Measurements from ENCODE around the gene FHIT.
"Not testable (repeated sequence)": the region's sequence is repeated elsewhere in the genome, so short reads cannot be mapped to it uniquely, and the experiment has no call there.

FHIT gene

DNA sequence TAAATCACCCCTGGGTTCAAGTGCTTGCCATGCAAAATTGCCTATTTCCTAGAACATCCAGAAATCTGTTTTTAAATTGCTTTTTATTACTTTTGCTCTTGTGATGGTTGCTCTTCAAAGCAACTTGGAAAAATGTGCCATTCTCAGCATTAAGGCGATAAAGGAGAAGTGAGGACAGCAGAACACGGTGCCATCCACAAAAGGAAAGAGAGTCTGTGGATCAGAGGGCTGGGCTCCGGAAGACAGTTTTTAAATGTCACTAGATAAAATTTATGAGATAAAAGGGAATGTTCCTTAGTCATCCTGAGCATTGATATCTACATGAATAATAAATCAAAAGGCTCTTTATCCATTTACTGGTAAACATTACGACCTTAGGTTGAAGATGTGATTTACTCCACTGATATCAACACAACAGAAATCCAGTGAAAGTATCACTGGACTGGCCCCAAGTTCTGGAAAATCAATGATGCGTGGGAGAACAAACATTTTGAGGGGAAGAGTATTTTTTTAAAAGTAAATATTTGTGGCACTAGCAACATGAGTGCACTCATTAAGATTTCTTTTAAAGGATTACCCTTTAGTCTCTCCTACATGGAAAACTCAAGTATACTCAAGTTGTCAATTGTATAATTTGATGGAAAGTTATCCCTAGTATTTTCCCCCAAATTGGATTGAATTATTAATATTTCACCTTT is 554.7 kb downstream of the FHIT start:
- DNase-seq = no peak

DNA sequence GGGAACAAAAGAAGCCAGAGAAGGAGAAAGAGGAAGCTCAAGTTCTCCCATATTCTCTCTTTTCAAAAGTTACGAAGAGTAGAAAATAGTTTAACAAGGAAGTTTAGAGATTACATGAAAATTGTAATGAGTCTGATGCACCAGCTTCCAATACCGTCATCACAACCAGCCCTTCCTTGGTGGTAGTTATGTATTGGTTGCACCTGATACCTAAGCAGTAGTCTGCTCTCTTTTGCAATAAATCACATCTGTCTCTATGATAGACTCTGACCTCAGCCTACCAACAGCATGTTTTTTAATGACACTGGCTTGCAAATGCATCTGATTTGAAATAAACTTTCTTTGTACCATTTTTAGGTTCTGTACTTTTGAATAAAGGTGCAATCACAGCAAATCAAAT is 575.8 kb downstream of the FHIT start:
- DNase-seq = no peak

DNA sequence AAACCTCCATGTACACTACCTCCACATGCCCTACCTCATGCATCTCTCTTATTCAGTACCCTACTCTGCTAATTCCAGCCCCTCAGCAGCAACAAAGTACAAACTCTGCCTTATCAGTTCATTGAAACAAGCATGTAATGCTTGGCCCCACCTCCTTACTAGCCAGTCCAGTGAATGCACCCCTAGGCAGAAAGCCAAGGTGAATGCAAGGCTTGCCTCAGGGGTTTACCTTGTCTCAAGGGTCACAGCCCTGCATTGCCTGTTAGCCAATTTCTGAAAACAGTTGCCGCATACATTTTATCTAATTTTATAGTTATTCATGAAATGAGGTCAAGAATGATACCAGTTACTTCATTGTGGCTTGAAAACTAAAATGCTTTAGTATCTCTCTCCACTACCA is 576.4 kb downstream of the FHIT start:
- no peak for DNase-seq

DNA sequence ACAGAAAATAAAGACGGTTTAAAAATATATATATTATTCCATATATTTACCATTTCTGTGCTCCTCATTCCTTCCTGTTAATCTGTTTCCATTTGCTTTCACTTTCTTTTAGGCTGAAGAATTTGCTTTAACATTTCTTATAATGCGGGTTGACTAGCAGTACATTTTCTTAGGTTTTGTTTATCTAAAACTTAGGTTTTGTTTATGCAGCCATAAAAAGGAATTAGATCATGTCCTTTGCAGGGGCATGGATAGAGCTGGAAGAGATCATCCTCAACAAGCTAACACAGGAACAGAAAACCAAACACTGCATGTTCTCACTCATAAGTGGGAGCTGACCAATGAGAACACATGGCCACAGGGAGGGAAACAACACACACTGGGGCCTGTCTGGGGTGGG is 578.1 kb downstream of the FHIT start:
- DNase-seq = no peak

DNA sequence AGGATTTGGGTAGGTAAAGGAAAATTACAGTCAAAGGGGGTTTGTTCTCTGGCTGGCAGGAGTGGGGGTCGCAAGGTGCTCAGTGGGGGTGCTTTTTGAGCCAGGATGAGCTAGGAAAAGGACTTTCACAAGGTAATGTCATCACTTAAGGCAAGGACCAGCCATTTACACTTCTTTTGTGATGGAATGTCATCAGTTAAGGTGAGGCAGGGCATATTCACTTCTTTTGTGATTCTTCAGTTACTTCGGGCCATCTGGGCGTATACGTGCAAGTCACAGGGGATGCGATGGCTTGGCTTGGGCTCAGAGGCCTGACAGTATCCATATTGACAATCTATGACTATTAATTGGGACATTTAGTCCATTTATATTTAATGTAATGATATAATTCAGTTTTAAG is 578.9 kb downstream of the FHIT start:
- not testable (repeated sequence) for DNase-seq

DNA sequence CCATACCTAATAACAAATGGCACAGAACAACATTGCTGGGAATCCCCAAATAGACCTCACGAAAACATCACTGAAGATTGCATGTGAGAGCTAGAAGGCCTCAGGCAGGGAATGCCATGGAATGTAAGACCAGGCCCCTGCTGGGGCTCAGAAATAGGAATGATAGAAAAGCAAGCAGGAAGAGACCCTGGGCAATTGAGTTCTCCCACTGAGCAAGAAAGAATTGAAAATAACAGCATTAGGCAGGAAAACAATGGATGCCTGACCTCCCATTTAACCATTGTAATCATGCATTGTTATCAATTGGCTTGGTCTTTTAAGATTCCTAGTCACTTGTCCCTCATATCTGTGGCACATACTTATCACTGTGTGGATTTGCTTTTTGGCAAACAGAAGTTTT is 581.6 kb downstream of the FHIT start:
- no peak for DNase-seq

DNA sequence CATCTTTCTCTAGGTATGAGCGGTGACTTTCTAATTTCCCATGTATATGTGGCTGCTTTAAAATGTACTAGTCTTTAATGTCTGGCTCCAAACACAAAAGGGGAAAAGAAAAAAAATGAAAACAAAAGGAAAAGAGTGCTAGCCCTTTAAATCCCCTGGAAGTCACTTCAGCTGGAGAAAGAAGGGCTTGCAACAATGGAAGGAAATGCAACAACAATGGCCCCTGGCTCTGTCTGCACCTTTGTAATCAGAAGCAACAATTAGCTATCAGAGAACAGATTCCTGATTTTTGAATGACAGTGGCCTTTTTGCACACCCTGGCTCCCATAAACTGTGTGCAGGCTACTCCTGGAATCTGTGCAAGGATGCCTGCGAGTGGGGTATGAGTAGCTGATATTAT is 591.2 kb downstream of the FHIT start:
- no peak for DNase-seq

DNA sequence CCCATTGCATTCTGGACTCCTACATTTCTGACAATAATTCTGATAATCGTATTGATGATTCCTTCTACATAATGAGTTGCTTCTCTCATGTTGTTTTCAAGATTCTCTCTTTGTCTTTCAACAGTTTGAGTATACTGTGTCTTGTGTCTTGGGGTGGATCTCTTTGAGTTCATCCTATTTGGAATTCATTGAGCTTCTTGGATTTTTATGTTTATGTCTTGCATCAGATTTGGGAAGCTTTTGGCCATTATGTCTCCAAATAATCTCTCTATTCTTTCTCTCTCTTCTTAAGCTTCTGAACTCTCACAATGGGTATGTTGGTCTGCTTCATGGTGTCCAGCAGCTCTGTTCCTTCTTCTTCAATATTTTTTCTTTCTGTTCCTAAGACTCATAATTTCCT is 592.2 kb downstream of the FHIT start:
- no peak for DNase-seq

DNA sequence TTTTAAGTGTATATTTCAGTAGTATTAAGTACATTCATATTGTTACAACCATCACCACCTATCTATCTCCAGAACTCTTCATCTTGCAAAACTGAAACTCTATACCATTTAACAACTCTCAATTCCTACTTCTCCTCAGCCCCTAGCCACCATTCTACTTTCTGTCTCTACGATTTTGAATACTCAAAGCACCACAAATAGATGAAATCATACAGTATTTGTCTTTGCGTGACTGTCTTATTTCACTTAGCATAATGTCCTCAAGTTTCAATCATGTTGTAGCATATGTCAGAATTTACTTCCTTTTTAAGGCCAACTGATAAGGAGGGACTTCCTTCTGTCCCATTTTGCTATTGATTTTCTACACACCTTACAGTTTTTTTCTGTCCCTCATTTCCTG is 593.3 kb downstream of the FHIT start:
- DNase-seq = no peak

DNA sequence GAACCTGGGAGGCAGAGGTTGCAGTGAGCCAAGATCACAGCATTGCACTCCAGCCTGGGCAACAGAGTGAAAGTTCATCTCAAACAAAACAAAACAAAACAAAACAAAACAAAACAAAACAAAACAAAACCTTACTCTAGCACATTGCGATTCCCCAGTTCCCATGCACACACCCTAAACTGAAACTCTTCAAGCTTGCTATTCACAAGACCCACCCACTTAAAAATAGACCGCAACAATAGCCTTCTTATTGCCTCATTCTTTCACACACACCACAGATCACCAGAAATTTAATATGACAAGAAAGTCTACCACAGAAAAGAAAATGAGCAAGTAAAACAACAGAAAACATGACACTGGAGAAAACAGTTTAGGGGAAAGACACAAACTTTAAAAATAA is 598.4 kb downstream of the FHIT start:
- no peak for DNase-seq

DNA sequence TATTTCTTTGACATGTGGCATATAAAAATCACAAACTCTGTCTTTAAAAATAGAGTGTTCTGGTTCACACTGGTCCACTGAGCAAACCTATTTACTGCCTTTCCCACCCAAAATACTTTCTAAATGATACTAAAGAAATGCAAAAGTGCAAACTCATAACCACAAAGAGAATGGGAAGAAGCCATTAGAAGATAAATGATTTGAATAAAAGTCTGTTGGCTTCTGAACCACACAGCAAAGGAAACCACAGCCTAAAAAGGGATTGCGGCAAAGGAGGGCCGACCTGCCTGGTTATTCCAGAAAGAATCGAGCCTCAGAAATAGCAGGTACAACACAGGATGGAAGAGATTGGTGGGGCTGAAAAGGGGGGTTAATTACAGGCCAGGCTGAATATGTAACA is 599.5 kb downstream of the FHIT start:
- no peak for DNase-seq

DNA sequence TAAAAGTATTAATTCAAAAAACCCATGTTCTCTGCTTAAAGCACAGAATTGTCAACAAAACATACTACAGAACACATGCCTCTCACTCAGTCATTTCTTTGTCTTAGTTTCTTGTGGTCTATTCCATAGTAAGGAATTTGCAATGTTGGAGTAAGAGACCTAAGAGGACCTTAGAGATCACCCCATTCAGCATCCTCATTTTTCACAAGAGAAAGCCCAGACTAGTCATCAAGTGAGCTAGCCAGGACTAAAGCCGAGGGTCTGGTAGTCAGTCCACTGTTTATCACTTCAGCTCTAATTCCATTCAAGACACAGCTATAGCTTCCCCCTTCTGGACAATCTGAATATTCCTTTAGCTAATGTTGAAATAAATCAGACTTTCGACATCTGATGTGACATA is 601.1 kb downstream of the FHIT start:
- no peak for DNase-seq

DNA sequence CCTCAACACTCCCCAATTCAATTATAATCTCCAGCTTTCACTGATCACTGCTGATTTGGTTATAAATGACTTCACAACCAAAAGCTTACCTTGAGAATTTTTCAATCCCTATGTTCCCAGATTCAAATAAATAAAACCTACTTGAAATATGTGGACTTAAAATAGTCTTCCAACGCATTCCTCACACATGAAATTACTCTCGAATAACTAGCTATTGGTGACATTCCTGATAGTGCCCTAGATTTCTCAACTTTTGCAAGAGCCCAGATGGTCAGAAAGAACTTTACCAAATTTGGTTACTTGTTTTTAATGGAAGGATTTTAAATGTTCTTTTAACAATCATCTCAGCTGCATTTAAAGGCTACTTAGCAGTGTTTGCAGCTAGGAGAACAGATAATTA is 605.5 kb downstream of the FHIT start:
- DNase-seq = no peak

DNA sequence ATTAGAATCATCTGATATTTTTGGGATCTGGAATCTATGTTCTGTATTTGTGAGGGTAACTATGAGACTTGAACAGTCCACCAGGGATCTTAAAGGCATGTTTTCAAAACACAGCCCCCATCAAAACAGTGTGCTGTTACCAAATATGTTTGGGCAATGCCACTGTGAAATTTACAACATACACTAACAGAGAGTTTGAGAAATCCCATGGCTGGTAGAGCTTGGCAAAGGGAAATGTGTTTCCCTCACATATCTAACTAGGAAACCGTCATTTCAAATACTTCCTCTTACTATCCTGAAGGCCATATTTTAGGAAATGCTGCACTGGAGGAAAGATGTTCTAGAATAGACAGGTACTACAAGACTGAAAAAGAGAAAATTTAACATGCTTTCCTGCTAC is 607.4 kb downstream of the FHIT start:
- DNase-seq = no peak

DNA sequence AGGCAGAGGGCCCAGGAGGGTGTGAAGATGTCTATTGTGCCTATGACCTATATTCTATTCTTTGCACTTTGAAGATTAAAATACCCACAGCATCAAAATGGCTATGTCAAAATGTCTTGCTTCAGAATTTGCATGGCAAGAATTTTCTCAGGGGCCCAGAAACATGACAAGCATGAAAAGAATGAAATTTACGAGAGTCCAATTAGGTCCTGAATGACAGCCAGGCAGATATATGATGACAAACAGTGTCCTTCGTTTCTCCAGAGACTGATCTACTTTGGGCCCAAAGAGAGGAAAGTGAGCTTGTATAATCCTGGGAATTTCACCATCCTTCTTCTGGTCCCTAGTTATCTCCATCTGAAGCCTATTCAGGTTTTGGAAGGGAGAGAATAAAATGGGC is 609.9 kb downstream of the FHIT start:
- DNase-seq = no peak

DNA sequence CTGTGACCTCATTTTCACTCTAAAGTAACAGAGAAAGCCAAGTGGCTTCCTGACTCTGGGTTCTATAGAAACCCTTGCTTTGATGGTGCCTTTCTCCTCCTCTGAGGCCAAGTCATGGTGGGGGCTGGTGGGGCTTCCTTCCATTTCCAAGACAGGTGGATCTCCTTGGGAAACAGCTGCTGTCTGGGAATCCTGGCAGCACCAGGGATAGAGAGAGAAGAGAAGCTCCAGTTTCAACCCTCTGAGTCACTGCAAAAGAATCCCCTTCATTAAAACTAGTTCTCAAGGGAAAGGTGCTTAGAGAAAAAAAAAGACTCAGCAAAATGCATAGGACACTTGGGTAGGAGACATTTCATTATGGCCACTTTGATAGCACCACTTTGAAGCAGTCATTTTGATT is 614.4 kb downstream of the FHIT start:
- DNase-seq = no peak

DNA sequence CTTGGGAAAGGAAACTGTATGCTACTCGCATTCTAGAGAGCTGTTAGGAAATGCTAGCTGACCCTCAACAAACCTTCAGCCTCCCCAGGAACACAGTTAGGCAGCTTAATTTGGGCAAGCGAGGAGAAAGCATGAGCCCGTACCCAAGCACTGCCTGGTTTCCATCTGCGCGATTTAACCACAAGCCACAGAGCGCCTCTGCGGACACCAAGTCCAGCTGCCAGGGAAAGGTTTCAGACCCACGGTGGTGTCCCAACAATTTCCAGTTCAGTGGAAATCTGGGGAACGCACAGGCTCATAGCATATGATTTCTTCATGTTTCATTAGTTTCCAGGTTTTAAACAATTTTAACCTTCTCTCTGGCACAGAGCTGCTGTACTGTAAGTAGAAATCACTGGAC is 617.6 kb downstream of the FHIT start:
- DNase-seq = no peak

DNA sequence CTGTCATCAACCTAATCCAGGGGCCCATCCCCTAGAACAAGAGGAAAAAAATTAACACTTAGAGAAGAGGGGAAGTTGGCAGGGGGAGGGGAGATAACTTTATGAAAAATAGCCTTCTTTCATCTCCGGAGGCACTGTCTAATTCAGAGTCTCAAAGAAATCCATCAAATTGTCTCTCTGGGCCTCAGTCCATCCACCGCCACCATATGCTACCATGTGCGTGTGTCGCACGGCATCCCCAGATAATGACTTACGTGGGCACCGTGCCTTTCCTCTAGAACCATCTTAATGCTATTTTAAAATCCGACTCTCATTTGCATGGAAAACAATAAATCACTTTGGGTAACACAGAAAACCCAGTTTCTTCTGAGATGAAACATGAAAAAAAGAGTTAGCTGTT is 619.7 kb downstream of the FHIT start:
- no peak for DNase-seq

DNA sequence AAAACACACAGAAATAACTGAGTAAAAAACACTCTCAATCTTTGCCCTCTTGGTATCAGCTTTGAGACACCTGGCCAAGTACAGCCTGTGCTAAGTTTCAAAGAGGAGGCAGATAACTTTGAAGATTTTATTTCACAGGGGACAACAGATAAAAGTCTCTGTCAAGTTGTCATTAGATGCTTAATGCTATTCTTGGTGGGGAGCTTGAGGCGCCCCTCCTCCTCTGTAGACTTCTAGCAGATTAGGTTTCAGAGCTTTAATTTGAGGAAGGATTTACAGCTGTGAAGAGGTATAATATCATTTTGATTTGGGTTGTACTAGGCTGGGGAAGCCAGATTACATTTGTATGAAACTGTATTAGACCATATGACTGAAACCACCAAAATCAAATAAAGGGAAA is 620.3 kb downstream of the FHIT start:
- no peak for DNase-seq

DNA sequence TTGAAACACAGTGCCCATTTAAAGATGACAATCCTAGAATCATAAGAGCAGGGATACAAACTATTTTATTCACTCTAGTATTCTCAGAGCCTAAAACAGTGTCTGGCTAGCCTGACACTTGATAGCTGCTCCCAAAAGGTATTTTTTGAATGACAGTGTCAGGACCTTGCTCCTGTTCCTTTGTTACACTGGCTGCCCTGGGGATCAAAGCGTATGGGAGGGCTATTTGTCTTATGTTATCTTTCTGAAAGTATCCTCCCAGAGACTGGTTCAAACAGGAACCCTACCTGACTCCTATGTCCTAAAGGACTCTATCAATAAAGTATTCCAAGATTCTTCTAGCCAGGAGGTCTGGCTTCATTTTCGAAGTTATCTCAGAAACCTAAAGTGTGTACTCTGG is 621.4 kb downstream of the FHIT start:
- no peak for DNase-seq

DNA sequence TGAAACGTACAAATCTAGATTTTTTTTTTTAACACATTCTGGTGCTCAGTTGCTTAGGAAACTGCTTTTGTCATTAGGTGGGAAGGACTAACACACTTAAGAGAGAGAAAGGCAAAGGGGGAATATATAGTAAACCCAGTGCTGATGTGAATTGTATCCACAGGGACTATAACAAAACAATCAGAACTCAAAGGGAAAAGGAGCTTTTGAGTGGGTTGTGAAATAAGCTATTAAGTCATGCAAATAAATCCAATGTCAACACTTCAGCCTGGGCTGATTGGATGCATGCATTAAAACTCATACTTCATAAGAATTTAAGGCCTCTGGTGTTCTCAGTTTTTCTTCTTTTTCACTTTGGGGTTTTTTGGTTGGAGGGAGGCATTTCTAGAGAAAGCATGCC is 628.9 kb downstream of the FHIT start:
- DNase-seq = no peak

DNA sequence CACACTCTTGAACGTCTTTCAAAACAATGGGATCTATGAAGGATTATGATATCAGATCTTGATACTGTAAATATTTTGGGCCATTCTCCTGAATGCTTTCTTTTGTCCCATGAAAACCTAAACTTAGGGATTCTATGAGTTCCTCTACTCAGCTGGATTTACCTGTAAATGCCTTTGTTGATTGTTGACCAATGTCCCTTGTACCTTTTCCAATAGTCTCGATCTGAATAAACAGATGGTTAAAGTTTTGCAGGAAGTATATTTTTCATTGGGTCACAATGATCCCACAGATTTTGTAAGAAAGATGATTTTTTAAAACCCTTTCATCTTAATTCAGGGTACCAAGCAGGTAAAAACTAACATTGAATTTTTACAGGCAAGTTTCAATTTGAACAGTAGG is 634.1 kb downstream of the FHIT start:
- no peak for DNase-seq

DNA sequence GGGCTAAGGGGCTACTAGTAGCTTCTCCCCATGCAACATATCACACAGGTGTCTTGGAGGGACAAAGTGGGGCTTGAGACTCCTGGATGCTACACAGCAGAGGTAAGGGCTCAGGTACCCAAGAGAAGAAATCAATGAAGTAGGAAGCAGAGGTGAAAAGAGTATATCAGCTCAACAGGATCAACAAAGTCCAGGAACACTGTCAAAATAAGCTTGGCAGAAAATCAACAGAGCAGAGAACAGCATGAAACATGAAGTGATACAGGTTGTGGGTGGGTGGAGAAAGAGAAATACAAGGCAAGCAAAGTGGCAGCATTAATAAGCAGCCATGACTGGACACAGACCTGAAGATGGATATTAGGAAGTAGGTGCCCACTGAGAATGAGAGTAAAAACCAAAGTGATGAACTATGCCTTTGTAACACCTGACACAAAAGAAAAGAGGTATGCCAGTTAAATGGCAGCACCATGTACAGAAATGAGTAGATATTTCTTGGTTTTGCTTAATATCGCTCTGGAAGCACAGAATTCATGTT is 637.4 kb downstream of the FHIT start:
- DNase-seq = no peak

DNA sequence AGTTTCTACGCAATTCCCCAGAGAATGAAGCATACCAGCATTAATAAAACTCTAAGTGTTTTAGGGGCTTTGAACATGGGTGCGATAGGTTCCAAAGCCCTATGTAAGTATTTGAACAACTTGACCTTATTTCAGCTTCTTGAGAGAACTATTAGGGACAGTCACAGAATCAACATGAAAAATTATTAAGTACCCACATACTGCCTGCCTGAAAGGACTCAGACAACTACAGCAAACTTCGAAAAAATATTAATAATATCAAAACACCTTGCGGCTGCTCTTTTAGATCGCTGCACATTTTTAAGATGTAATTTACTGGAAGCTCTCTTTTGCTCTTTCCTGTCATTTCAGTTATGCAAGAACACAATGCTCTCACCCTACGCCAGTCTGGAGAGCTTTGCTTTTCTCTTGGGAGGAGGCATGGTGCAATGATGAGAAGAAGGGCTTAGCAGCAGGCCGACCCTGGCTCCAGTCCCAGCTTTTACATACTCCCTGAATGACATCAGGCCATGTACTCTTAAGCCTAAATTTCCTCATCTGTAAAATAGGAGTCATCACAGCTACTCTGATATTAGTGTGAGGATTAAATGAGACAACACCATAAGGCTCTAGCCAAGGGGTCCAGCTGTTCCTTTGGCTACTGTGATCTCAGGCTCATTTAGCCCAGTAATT is 640.7 kb downstream of the FHIT start:
- no peak for DNase-seq

DNA sequence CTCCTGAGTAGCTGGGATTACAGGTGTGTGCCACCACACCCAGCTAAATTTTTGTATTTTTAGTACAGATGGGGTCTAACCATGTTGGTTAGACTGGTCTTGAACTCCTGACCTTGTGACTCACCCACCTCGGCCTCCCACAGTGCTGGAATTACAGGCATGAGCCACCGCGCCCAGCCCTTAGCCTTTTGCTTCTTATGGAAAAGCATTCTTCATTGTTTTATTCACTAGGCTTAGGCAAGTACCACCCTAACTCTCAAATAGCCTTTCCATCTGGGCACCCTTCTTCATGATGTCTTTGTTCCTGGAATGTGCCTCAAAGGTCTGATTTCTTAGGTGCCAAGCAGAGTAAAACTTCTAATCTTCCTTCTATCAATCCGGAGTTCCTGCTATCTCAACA is 641.8 kb downstream of the FHIT start:
- DNase-seq = no peak
